Neuronal stem cell (in vitro differentiated cells): ENCODE results near the gene SDHB.

Experiments
- DNase-seq: peaks from one replicate; pipeline ENCODE4 v3.0.0-alpha.2; 2013; ENCODE audit warnings: low spot score
- H2AFZ ChIP-seq: one replicate; pipeline ENCODE4 v1.6.1; 2013; ENCODE audit warnings: mild to moderate bottlenecking, low read length, inconsistent platforms
- H2AK5ac ChIP-seq: 2 replicates; pipeline ENCODE4 v1.6.1; 2013; ENCODE audit warnings: low read depth, mild to moderate bottlenecking, inconsistent platforms, low read length, moderate library complexity, mixed read lengths
- H2BK120ac ChIP-seq: 2 replicates; pipeline ENCODE4 v1.6.1; 2013; ENCODE audit warnings: low read depth, mild to moderate bottlenecking, inconsistent platforms, low read length, moderate library complexity, mixed read lengths
- H2BK12ac ChIP-seq: one replicate; pipeline ENCODE4 v1.6.1; 2013; ENCODE audit warnings: low read length, inconsistent platforms
- H2BK15ac ChIP-seq: 2 replicates; pipeline ENCODE4 v1.6.1; 2013; ENCODE audit warnings: mild to moderate bottlenecking, low read length, inconsistent platforms, mixed read lengths
- H2BK5ac ChIP-seq: one replicate; pipeline ENCODE4 v1.6.1; 2013; ENCODE audit warnings: inconsistent platforms, mild to moderate bottlenecking, low read length, moderate library complexity
- H3K14ac ChIP-seq: one replicate; pipeline ENCODE4 v1.6.1; 2013; ENCODE audit warnings: low read length, inconsistent platforms
- H3K18ac ChIP-seq: 2 replicates; pipeline ENCODE4 v1.6.1; 2013; ENCODE audit warnings: low read length, inconsistent platforms
- H3K23ac ChIP-seq: 2 replicates; pipeline ENCODE4 v1.6.1; 2013; ENCODE audit warnings: low read depth, mild to moderate bottlenecking, mixed read lengths, low read length, inconsistent platforms; ENCODE audit not compliant: poor library complexity
- H3K27ac ChIP-seq: replicated peaks from 3 replicates; pipeline ENCODE4 v1.5.1; 2013; ENCODE audit warnings: low read length, inconsistent platforms
- H3K27me3 ChIP-seq, 3 experiments: 2 replicates each; pipeline ENCODE4 v1.6.1; 2013; ENCODE audit warnings: low read length in 3 of 3, mild to moderate bottlenecking in 2 of 3, inconsistent platforms in 1 of 3, low read depth in 1 of 3, mixed read lengths in 1 of 3, moderate library complexity in 1 of 3; ENCODE audit not compliant: control insufficient read depth in 3 of 3, insufficient read depth in 3 of 3
- H3K36me3 ChIP-seq, 2 donors: replicated peaks in 1 of 2; 2 replicates each; pipeline ENCODE4 v1.6.1; 2013; ENCODE audit warnings: low read length in 2 of 2; ENCODE audit not compliant: control insufficient read depth in 2 of 2, insufficient read depth in 2 of 2
- H3K4ac ChIP-seq: 2 replicates; pipeline ENCODE4 v1.6.1; 2013; ENCODE audit warnings: inconsistent platforms, mild to moderate bottlenecking, low read length, moderate library complexity
- H3K4me1 ChIP-seq, 2 donors: 1 replicate in 1 of 2; 2 replicates in 1 of 2; pipeline ENCODE4 v1.6.1; 2013; ENCODE audit warnings: low read length in 2 of 2, low read depth in 1 of 2; ENCODE audit not compliant: control insufficient read depth in 2 of 2, insufficient read depth in 1 of 2
- H3K4me2 ChIP-seq: one replicate; pipeline ENCODE4 v1.6.1; 2013; ENCODE audit warnings: mild to moderate bottlenecking, low read length, inconsistent platforms; ENCODE audit not compliant: insufficient read depth, poor library complexity, severe bottlenecking
- H3K4me3 ChIP-seq, 2 donors: 2 replicates each; pipeline ENCODE4 v1.5.1; 2013; ENCODE audit warnings: low read length in 2 of 2, mild to moderate bottlenecking in 2 of 2, inconsistent platforms in 1 of 2, moderate library complexity in 1 of 2
- H3K79me1 ChIP-seq: one replicate; pipeline ENCODE4 v1.6.1; 2013; ENCODE audit warnings: low read depth, mild to moderate bottlenecking, inconsistent platforms, low read length, moderate library complexity
- H3K9ac ChIP-seq: one replicate; pipeline ENCODE4 v1.6.1; 2013; ENCODE audit warnings: mild to moderate bottlenecking, low read depth, low read length, inconsistent platforms; ENCODE audit not compliant: poor library complexity
- H3K9me3 ChIP-seq, 2 donors: replicated peaks in 1 of 2; 2 replicates each; pipeline versions ENCODE3 to v1.6.1; 2013; ENCODE audit warnings: low read length in 2 of 2, mild to moderate bottlenecking in 2 of 2, inconsistent platforms in 1 of 2, low read depth in 1 of 2, mixed read lengths in 1 of 2, moderate library complexity in 1 of 2; ENCODE audit not compliant: control insufficient read depth in 2 of 2, insufficient read depth in 1 of 2
- H4K8ac ChIP-seq: one replicate; pipeline ENCODE4 v1.6.1; 2013; ENCODE audit warnings: low read depth, mild to moderate bottlenecking, inconsistent platforms, low read length, moderate library complexity
- H4K91ac ChIP-seq: one replicate; pipeline ENCODE4 v1.6.1; 2013; ENCODE audit warnings: low read length, low read depth, mild to moderate bottlenecking, inconsistent platforms; ENCODE audit not compliant: poor library complexity
- WGBS, 2 donors: extraction: QIAGEN DNeasy Blood & Tissue Kit; methylation state at CpG; one replicate each; pipeline ENCODE4 v1.1.7; 2013; ENCODE audit warnings: missing lambda C conversion rate in 2 of 2, mixed read lengths in 1 of 2; ENCODE audit not compliant: insufficient read length in 2 of 2, insufficient replicate concordance in 1 of 2; ENCODE audit errors: extremely low coverage in 2 of 2; 5-methylcytosine and 5-hydroxymethylcytosine counted together

The SDHB gene

DNA sequence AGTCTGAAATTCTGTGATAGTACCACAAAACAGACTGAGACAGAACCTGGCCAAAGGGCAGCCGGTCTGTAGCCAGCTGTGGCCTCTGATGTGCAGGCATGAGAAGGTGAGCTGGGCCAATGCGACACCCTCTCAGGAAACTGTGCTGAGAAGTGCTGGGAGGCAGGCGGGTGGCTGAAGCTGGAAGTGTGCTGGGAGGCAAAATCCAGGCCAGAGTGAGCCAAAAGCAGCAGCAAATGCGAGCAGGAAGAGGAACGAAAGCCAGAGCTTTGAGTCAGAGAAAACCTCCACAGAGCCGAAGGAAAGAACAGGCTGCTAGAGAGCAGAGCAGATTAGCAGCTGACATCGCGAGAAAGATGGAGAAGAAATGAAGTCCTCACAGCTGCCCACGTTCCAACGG lies 31.9 kb downstream of the SDHB start:
- Histone ChIP-seq H2AK5ac (no peak overlapping the region), H3K27me3 (no peaks in the 10 kb centered on the region), H3K23ac (no peak overlapping the region), H2BK5ac (no peak overlapping the region), H3K4me1 (peaks cover 0 to 9% of the 10 kb centered on the region in 2 donors), H3K4ac (no peak overlapping the region), H3K4me3 (no peak overlapping the region), H3K27ac (no peak overlapping the region), H2BK15ac (no peak overlapping the region), H3K9me3 (no peaks in the 10 kb centered on the region), H3K18ac (no peak overlapping the region), H2BK12ac (no peak overlapping the region), H3K9ac (no peak overlapping the region), H3K79me1 (no peaks in the 10 kb centered on the region), H4K91ac (no peak overlapping the region), H3K36me3 (peaks cover 39 to 93% of the 10 kb centered on the region in 2 donors), H2BK120ac (no peak overlapping the region), H3K14ac (no peak overlapping the region), H4K8ac (no peak overlapping the region), H2AFZ (no peak overlapping the region), H3K4me2 (no peak overlapping the region)
- no CpG with 5 or more reads among the region's 10 CpGs for WGBS, 2 donors
- no peak for DNase-seq

DNA sequence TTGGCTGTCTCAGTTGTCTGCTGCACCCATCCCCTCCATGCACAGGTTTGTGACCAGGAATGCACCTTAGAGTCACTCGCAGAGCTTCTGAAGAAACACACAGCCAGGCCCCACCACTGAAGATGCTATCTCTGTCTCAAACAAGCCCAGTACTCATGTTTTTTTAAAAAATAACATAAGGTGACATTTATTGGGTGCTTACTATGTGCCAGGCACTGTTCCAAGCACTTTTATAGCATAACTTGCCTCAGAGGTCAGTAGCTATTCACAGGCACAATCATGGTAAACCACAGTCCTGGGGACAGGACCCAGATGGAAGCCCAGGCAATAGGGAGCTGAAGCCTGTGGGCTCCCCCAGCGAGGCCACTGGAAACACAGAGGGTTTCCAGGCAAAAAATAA lies 33.3 kb downstream of the SDHB start:
- WGBS, 2 donors: no CpG with 5 or more reads among the region's 2 CpGs
- DNase-seq: no peak
- H3K4me1 ChIP-seq: peaks cover 4 to 13% of the 10 kb centered on the region in 2 donors
- H3K36me3 ChIP-seq: peaks cover 34 to 79% of the 10 kb centered on the region in 2 donors
- H2BK15ac ChIP-seq: no peak overlapping the region
- no peak overlapping the region for H3K23ac ChIP-seq
- no peak overlapping the region for H3K18ac ChIP-seq
- H3K9ac ChIP-seq: no peak overlapping the region
- no peaks in the 10 kb centered on the region for H3K27me3 ChIP-seq
- H4K8ac ChIP-seq: no peak overlapping the region
- no peak overlapping the region for H4K91ac ChIP-seq
- no peak overlapping the region for H3K27ac ChIP-seq
- H3K14ac ChIP-seq: no peak overlapping the region
- no peak overlapping the region for H3K4me3 ChIP-seq
- H2AFZ ChIP-seq: no peak overlapping the region
- no peaks in the 10 kb centered on the region for H3K9me3 ChIP-seq
- no peak overlapping the region for H2BK5ac ChIP-seq
- H3K79me1 ChIP-seq: no peaks in the 10 kb centered on the region
- H3K4ac ChIP-seq: no peak overlapping the region
- no peak overlapping the region for H2BK120ac ChIP-seq
- H2AK5ac ChIP-seq: no peak overlapping the region
- no peak overlapping the region for H2BK12ac ChIP-seq
- no peak overlapping the region for H3K4me2 ChIP-seq

DNA sequence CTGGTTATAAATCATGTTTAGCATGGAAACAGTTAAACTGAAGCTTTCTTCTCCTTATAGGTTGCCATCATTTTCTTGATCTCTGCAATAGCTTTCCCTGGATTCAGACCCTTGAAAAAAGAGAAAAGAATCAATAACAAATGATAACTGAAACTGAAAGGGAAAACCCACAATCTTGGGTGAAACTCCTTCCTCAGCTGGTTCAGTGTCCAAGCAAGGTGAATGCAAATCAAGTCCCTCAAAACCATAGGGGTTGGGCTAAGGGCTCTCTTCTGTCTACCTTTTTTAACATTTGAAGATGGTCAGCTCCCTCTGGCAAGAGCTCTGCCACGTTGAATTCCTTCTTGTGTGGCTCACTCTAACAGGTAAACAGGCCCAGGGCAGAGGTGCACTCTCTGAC lies 35.0 kb downstream of the SDHB start:
- WGBS, 2 donors: no CpG with 5 or more reads among the region's 1 CpG
- DNase-seq: no peak
- H3K14ac ChIP-seq: no peak overlapping the region
- no peak overlapping the region for H2BK120ac ChIP-seq
- no peak overlapping the region for H3K4me2 ChIP-seq
- H4K91ac ChIP-seq: no peak overlapping the region
- no peak overlapping the region for H2AFZ ChIP-seq
- peaks cover 32 to 63% of the 10 kb centered on the region in 2 donors for H3K36me3 ChIP-seq
- no peak overlapping the region for H3K18ac ChIP-seq
- no peak overlapping the region for H2BK15ac ChIP-seq
- H3K27me3 ChIP-seq: no peaks in the 10 kb centered on the region
- H3K27ac ChIP-seq: no peak overlapping the region
- no peaks in the 10 kb centered on the region for H3K79me1 ChIP-seq
- no peak overlapping the region for H3K23ac ChIP-seq
- H3K4me3 ChIP-seq: no peak overlapping the region
- H2BK12ac ChIP-seq: no peak overlapping the region
- no peak overlapping the region for H2AK5ac ChIP-seq
- H4K8ac ChIP-seq: no peak overlapping the region
- H3K9me3 ChIP-seq: no peaks in the 10 kb centered on the region
- H3K4ac ChIP-seq: no peak overlapping the region
- H2BK5ac ChIP-seq: no peak overlapping the region
- H3K4me1 ChIP-seq: peaks cover 6 to 11% of the 10 kb centered on the region in 2 donors
- H3K9ac ChIP-seq: no peak overlapping the region

DNA sequence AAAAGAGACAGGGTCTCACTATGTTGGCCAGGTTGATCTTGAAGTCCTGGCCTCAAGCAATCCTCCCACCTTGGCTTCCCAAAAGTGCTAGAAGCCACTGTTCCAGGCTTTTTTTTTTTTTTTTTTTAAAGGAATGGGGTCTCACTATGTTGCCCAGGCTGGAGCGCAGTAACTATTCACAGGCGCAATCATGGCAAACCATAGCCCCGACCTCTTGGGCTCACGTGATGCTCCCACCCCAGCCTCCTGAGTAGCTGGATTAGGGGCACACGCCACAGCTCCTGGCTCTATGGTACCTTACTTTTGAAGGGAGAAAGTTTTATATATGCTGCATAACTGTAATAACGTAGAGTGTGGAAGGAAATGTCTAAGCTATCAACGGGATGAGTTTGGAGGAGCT lies 36.4 kb downstream of the SDHB start:
- Histone ChIP-seq H3K79me1 (no peaks in the 10 kb centered on the region), H2BK12ac (no peak overlapping the region)
- no CpG with 5 or more reads among the region's 7 CpGs for WGBS, 2 donors

More for the DNA sequence above, 36.4 kb downstream of the SDHB start:
- no peak overlapping the region for H4K91ac ChIP-seq
- no peak overlapping the region for H3K18ac ChIP-seq
- no peak overlapping the region for H3K14ac ChIP-seq
- no peak overlapping the region for H2BK120ac ChIP-seq
- H2BK15ac ChIP-seq: no peak overlapping the region
- H2BK5ac ChIP-seq: no peak overlapping the region
- H3K4me1 ChIP-seq: peaks cover 10 to 14% of the 10 kb centered on the region in 2 donors
- H2AFZ ChIP-seq: no peak overlapping the region
- H3K27ac ChIP-seq: no peak overlapping the region
- no peak overlapping the region for H3K4me2 ChIP-seq
- H3K4me3 ChIP-seq: no peak overlapping the region
- DNase-seq: no peak
- no peak overlapping the region for H3K9ac ChIP-seq
- H3K27me3 ChIP-seq: peaks cover 0 to 2% (median 0%) of the 10 kb centered on the region in 3 experiments
- peaks cover 30 to 49% of the 10 kb centered on the region in 2 donors for H3K36me3 ChIP-seq
- no peak overlapping the region for H3K4ac ChIP-seq
- H2AK5ac ChIP-seq: no peak overlapping the region
- H4K8ac ChIP-seq: no peak overlapping the region
- H3K23ac ChIP-seq: no peak overlapping the region
- no peaks in the 10 kb centered on the region for H3K9me3 ChIP-seq
